ENCODE results near the gene FABP1. TPM values are rescaled to one million over a fixed set of nuclear protein-coding genes. Genes with fewer than 3 reads are reported as not detected.

Gene FABP1
- total RNA-seq, 4 donors from 2014 or later, result 0.41 to 11.6 (median 5.2) TPM

GRCh38 chr2:88125924-88126771, 1.7 kb downstream of the FABP1 start:
- H3K4me1 ChIP-seq, result no peaks in the 10 kb centered on the region
- no peaks in the 10 kb centered on the region for H3K27me3 ChIP-seq
- H3K4me3 ChIP-seq, result no peak overlapping the region
- TF ChIP-seq POLR2A (IDR thresholded peaks at IDR 0.05), result no peak
- TF ChIP-seq, protein P1, sequence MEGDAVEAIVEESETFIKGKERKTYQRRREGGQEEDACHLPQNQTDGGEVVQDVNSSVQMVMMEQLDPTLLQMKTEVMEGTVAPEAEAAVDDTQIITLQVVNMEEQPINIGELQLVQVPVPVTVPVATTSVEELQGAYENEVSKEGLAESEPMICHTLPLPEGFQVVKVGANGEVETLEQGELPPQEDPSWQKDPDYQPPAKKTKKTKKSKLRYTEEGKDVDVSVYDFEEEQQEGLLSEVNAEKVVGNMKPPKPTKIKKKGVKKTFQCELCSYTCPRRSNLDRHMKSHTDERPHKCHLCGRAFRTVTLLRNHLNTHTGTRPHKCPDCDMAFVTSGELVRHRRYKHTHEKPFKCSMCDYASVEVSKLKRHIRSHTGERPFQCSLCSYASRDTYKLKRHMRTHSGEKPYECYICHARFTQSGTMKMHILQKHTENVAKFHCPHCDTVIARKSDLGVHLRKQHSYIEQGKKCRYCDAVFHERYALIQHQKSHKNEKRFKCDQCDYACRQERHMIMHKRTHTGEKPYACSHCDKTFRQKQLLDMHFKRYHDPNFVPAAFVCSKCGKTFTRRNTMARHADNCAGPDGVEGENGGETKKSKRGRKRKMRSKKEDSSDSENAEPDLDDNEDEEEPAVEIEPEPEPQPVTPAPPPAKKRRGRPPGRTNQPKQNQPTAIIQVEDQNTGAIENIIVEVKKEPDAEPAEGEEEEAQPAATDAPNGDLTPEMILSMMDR (IDR thresholded peaks at IDR 0.05 in 4 of 5, conservative IDR thresholded peaks at IDR 0.05 in 1 of 5), result no peak
- H3K27ac ChIP-seq, result no peak overlapping the region
- DNase-seq (no peak), ATAC-seq (no peak)
- no peaks in the 10 kb centered on the region for H3K36me3 ChIP-seq
- in situ Hi-C loops (cut with MboI; ENCODE audit: low sequenced_read_pairs in 4 of 4) (no loop called here), intact Hi-C loops (cut with DNase I; ENCODE audit: low total_unique reads) (no loop called here)
- H3K9me3 ChIP-seq, result no peaks in the 10 kb centered on the region

GRCh38 chr2:88125344-88125923, 2.4 kb downstream of the FABP1 start:
- no peaks in the 10 kb centered on the region for H3K4me1 ChIP-seq
- H3K27ac ChIP-seq, result no peak overlapping the region
- in situ Hi-C loops (cut with MboI; ENCODE audit: low sequenced_read_pairs in 4 of 4), result no loop called here
- intact Hi-C loops (cut with DNase I; ENCODE audit: low total_unique reads), result no loop called here
- ATAC-seq, result no peak
- H3K9me3 ChIP-seq, result no peaks in the 10 kb centered on the region
- H3K4me3 ChIP-seq, result no peak overlapping the region
- DNase-seq, result no peak
- H3K27me3 ChIP-seq, result no peaks in the 10 kb centered on the region
- H3K36me3 ChIP-seq, result no peaks in the 10 kb centered on the region
- TF ChIP-seq POLR2A (IDR thresholded peaks at IDR 0.05), result no peak
- TF ChIP-seq, protein P1 (IDR thresholded peaks at IDR 0.05 in 4 of 5, conservative IDR thresholded peaks at IDR 0.05 in 1 of 5), result no peak

GRCh38 chr2:88123975-88124917, 3.6 kb downstream of the FABP1 start:
- in situ Hi-C loops (cut with MboI; ENCODE audit: low sequenced_read_pairs in 4 of 4), result no loop called here
- H3K4me3 ChIP-seq, result no peak overlapping the region
- ATAC-seq (no peak), DNase-seq (no peak)
- no peak for TF ChIP-seq POLR2A (IDR thresholded peaks at IDR 0.05)
- TF ChIP-seq, protein P1 (IDR thresholded peaks at IDR 0.05 in 4 of 5, conservative IDR thresholded peaks at IDR 0.05 in 1 of 5), result no peak
- no peaks in the 10 kb centered on the region for H3K4me1 ChIP-seq
- H3K27ac ChIP-seq, result no peak overlapping the region
- H3K36me3 ChIP-seq, result no peaks in the 10 kb centered on the region
- no peaks in the 10 kb centered on the region for H3K9me3 ChIP-seq
- H3K27me3 ChIP-seq, result no peaks in the 10 kb centered on the region
- intact Hi-C loops (cut with DNase I; ENCODE audit: low total_unique reads), result no loop called here

GRCh38 chr2:88123164-88123974, 4.5 kb downstream of the FABP1 start:
- intact Hi-C loops (cut with DNase I; ENCODE audit: low total_unique reads) (no loop called here), in situ Hi-C loops (cut with MboI; ENCODE audit: low sequenced_read_pairs in 4 of 4) (no loop called here)
- Histone ChIP-seq H3K4me1 (peaks cover under 1 to 9% of the 10 kb centered on the region in 2 donors), H3K27me3 (no peaks in the 10 kb centered on the region), H3K27ac (no peak overlapping the region), H3K9me3 (no peaks in the 10 kb centered on the region), H3K4me3 (no peak overlapping the region), H3K36me3 (no peaks in the 10 kb centered on the region)
- no peak for ATAC-seq
- TF ChIP-seq, protein P1 (IDR thresholded peaks at IDR 0.05 in 4 of 5, conservative IDR thresholded peaks at IDR 0.05 in 1 of 5), result no peak
- no peak for TF ChIP-seq POLR2A (IDR thresholded peaks at IDR 0.05)
- DNase-seq, result no peak
